Posterior cingulate gyrus (tissue), 11 donors: ENCODE measurements around the gene C11orf91.
A peak's percentile ranks its signal among the peaks of the same experiment; 100 is the strongest.

Source experiments
- DNase-seq, 10 donors: peaks; one replicate each; pipeline versions ENCODE4 v3.0.0 to v3.0.0-alpha.2; 2020 to 2021; ENCODE audit warnings: mixed read lengths in 3 of 10
- intact Hi-C: fragments of 100-400 bp; cut with DNase I; formaldehyde crosslinking; loops from one replicate; pipeline ENCODE4 v1.15.1; 2023

Gene C11orf91

DNA sequence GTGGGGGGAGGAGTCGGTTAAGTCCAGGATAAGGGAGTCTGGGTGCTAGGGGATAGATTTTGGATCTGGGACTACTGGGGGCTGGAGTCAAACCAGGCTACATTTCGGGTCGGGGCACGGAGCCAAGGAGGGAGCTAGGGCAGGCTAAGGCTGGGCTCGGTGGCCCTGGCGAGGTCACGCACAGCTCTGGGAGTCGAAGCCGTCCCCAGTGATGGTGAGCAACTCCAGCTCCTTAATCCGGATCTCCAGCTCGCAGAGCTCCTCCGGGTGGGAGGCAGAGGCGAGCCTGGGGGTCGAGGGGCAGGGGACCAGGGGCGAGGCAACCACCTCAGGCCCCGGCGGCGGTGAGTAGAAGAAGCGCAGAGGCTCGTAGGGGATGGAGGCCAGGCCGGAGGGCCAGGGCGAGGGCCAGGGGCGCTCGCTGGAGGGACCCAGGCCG, 544 bp downstream of the C11orf91 start:
- intact Hi-C loops = loop anchor here (2.0 to 5.0 kb wide), 2 partner anchors 37 to 75 kb away; partner anchors contain the start of genes CD59 and FBXO3
- peak in 1 of 10 donors; percentile 74 for DNase-seq

DNA sequence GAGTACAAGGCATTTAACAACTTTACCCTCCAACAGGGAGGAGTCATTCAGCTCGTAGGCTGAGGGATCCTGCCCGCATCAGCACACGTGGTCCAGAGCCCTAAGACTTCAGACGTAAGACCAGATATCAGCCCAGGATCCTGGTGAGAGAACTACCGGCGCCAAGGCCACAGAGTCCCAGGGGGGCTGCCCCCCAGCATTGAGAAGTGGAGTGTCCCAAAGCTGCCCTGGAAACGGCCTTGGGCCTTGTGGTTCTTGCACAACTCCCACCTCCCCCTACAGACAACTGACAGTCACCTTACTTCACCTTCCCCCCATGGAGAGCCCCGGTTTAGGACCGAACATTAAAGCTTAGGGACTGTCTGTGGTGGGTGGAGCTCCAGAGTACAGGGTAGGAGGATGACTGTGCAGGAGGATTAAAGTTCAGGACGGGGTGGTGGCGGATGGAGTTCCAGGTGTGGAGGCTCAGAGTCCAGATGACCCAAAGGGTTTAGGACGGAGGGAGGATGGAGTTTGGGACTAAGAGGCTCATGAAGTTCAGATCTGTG, 1.0 kb downstream of the C11orf91 start:
- intact Hi-C loops = loop anchor here (2.0 to 5.0 kb wide), 2 partner anchors 38 to 75 kb away; partner anchors contain the start of genes CD59 and FBXO3

DNA sequence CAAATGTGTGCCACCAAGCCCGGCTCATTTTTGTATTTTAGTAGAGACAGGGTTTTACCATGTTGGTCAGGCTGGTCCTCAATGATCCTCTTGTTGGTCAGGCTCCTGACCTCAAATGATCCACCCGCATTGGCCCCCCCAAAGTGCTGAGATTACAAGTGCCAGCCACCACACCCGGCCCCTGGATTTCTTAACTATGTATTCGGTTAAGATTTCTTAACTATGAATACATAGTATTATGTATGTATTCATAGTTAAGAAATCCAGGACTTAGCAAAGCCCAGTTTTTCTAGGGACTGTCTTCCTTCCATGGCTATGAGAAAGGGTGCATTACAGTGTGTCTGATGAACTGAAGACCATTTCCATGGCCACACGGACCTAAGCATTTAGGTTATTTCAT, 1.7 kb downstream of the C11orf91 start:
- intact Hi-C loops = no loop called here
- no peak for DNase-seq

More for the DNA sequence above, 1.0 kb downstream of the C11orf91 start:
- DNase-seq = no peak

DNA sequence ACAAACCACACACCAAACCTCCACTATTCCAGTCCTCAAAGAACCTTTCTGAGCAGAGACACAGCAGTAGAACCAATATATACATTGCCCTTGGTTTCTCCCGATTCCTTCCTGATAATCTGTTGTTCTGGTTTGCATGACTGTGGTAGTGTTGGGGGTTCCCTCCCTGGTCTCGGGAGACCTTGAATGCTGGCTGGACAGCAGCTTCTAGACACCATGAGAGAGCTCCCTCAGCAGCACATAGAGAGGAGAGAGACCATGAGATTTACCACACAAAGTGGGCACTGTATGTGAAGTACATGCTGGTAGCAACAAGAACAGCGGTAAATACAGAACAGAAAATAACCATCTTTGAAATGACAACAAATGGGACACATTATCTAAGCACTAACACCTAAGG, 2.6 kb downstream of the C11orf91 start:
- intact Hi-C loops = no loop called here
- no peak for DNase-seq

DNA sequence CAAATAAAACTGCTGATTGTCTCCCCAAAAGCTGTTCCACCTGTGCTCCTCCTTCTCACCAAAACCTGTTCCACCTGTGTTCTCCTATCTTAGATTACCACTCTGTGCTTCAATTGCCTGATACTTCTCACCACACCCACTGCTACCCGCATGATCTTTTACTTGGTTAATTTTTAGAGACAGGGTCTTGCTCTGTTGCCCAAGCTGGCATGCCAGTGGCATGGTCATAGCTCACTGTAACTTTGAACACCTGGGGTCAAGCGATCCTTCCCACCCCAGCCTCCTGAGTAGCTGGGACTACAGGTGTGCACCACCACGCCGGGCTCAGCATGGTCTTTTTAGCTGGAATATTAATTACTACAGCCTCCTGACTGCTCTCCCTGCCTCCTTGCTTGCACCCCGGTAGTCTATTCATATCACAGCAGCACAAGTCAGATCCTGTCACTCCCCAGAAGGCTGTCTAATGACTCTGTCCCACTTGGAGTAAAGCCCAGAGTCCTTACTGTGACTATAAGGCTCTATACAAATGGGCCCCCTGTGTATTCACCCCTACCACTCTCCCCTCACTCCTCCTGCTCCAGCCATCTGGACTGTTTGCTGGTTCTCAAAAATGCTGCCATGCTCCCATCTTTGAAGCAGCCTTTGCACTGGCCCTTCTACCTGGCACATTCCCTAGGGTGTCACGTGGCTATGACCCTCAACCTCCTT, 3.5 kb downstream of the C11orf91 start:
- intact Hi-C loops = no loop called here
- DNase-seq = no peak

DNA sequence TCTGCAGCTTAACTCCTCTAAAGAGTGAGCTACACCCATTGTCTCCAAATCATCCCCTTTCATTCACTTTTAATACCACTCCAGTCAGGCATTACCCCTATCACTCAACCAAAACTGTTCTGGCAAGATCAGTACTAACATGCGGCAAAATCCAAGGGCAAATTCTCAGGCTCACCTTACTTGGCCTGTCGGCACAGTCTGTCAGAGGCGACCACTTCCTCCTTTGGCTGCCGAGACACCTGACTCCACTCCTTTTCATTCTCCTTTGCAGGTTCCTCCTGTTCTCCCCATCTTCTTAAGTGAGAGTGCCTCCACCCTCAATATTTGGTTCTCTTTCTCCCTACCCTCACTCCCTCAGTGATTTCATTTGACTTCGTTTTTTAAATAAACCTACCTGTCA, 4.2 kb downstream of the C11orf91 start:
- no peak for DNase-seq
- intact Hi-C loops = no loop called here

DNA sequence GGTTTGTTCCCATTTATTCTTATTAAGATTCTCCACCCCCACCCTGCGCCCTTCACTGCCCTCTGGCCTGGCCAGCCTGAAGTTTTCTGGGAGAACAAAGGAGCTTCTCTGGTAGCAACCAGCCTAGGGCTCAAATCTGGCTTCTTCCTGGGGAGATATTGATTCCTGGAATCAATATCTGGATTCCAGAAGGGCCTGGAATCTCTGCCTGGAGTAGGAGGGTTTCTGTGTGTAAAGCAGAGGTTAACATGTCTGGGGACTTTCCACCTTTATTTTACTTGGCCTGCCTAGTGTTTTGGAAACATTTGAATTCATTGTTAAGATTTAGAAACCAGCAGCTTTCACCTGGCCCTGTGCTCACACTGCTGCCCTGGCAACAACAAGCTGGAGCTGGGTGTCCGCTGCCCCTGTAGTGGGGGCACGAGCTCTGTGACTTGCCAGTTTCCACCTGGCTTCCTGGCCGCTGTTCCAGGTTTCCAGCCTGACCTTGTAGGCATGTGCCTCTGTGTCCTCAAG, 5.5 kb downstream of the C11orf91 start:
- intact Hi-C loops = no loop called here
- no peak for DNase-seq

DNA sequence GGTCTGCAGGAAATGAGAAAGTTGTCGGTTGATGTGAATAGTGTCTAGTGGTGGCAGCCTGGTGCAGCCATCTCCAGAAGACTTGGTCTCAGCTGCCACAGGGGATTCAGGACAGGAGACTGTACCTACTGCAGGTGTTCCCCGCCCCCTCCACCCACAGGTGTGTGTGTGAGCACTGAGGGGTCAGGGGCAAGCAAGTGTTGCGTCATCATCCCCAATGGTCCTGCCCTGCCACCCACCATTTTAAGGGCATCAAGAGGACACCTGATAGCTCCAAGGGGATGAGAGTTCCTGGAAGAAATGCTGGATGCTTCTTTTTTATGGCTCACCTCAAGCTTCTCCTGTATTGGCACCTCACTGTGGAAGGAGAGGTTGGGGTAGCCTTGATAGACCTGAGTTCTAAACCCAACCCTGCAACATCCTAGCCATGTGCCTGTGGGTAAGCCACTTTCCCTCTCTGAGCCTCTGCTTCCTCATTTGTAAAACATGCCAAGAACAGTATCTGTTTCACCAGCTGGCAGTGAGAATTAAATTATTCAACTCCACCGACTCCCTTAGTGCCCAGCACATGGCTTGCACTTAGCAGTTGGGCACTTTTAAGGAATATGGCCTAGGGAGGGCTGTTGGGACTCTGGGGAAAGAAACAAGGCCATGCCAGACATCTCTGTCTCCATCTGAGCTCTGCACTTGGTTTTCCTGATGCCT, 6.1 kb downstream of the C11orf91 start:
- intact Hi-C loops = loop anchor here (5.0 kb wide), 1 partner anchor 532 kb away; the partner anchor contains the start of gene CSTF3
- DNase-seq = no peak

DNA sequence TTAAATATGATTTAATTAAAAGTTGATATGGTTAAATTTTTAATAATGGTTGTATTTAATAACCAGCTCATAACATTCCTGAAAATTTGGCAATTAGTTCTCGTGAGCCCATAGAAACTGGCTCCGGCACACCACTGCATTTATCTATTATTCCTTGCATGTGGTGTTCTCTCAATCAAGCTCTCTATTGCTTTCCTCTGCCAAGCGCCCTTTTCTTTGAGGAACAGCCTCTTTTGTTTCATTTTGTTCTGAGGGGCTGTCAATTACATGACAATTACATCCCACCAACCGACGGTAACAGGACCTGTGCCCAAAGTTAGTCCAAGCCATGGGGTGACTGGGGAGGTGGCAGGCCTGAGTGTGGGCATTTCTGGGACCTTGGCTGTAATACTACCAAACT, 8.1 kb downstream of the C11orf91 start:
- no peak for DNase-seq
- intact Hi-C loops = loop anchor here (5.0 kb wide), 1 partner anchor 530 kb away; the partner anchor contains the start of gene CSTF3

DNA sequence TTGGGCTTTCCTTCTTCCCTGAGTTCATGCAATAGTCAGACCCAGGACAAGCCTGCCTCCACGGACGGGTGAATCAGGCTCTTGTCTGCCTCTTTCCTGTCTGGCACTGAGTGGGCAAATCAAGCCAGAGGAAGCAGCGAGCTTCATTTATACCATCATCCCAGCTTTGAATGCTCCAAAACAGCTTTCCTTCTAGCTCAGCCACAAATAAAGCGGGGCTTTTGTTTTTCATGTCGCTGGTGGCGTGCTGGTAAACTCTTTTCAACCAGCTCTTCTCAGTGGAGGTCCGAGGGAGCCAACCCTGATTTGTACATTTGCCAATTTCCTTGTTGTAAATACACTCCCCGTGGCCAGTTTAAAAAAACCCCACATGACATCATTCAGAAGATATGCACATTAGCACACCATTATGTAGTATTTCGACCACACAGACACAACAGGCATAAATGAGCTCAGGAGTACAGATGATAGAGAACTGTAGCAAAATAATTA, 8.6 kb downstream of the C11orf91 start:
- intact Hi-C loops = loop anchor here (5.0 kb wide), 1 partner anchor 530 kb away; the partner anchor contains the start of gene CSTF3

DNA sequence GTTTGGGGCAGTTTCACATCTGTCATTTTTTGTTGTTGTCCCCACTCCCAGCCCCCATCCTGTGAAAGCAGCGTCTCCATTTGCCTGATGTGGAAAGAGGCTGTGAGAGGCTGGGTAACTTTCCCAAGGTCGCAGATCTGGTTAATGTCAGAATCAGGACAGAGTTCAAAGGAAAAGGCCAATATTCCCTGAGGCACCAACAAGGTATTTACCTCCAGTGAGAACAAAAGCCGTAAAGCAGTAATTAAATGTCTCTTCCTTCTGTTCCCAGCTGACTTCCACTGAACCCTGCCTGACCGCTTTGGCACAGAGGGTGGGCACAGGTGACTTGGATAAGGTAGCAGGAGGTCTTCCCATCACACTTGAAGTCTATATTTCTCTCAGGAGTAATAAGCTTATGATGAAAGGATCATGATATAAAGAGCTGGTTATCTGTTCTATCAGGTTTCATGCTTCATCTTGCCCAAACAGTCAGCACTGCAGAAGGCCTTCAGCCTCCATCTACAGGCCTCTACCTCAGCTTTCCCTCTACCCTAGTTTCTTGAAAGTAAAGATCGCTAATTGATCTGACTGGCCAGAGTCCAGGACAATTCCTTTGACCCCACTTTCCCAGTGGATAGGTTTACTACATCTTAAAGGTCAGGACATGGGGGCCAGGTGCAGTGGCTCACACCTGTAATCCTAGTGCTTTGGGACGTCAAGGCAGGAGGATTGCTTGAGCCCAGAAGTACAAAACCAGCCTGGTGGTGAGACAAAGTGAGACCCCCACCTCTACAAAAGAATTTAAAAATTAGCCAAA, 9.4 kb downstream of the C11orf91 start:
- intact Hi-C loops = loop anchor here (5.0 kb wide), 1 partner anchor 529 kb away; the partner anchor contains the start of gene CSTF3

More for the DNA sequence above, 8.6 kb downstream of the C11orf91 start:
- DNase-seq = peak; percentile 37 to 94 (median 63)

DNA sequence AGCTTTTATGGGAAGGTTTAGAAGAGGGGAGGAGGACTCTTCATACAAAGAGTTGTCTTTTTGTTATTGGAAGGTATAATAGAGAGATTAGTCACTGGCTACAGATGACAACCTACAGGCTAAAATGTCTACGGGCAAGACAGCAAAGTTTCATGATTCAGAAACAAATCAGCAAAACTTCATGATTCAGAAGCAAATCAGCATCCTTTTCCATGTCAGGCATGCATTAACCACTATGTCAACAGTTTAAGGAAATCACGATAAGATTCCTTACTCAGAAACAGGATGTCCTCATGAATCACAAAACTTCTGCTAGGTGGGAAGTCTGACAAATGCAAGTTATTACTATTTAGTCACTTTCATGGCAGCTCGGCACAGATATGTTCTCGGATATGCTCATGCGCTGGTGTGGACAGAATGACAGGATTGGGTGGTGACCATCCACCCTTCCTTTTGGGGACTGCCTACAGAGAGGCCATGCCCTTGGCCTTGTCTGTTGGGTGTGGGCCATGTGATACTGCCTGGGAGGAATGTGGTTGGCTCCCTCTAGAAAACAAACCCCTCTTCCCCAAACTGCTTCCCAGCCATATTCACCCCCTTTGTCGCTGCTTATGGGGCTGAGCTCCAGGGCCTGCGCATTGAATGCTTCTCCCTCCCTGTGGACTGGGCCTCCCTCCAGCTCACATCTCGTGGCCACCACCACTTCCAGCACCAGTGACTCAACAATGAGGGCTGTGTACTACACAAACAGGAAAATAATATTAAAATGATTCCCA, 10.1 kb downstream of the C11orf91 start:
- DNase-seq = peak; percentile 40 to 93 (median 57)
- intact Hi-C loops = loop anchor here (5.0 kb wide), 1 partner anchor 528 kb away; the partner anchor contains the start of gene CSTF3

More for the DNA sequence above, 9.4 kb downstream of the C11orf91 start:
- no peak for DNase-seq

DNA sequence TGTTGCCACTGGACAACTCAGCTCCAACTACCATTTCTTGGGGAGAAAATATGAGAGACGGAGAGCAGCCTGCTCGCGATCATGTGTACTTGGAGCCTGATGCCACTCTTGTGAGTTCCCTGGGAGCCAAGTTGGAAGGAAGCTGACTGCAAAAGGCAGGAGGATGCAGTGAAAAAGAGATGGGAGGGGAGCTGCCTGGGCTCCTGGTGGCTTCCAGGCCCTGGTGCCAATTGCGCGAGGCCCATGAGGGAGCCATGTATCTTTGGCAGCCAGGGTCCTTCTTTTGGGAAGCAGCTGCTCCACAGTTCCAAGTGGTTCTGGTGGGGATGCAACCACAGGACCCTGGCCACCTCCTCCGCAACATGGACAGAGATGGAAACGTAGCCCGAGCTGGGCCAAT, 11.1 kb downstream of the C11orf91 start:
- no peak for DNase-seq
- intact Hi-C loops = loop anchor here (2.0 to 10.0 kb wide), 2 partner anchors 65 to 147 kb away; no protein-coding TSS in a partner anchor

DNA sequence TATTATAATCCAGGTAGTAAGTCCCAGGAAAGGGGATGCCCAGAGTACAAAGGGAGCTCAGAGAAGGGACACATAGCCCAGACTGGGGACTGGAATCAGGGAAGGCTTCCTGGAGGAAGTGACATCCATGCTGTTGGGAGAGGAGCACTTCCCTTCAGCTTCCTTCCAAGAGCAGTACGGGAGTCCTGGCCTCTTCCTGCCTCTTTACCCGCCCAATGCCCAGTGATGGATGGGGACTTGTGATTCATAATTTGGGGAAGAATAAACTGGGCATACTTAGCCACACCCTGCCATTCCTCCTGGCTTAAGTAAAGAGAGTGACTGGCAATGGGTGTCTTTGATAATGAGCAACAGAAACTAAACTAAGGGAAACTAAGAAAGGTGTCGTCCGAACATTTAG, 11.5 kb downstream of the C11orf91 start:
- DNase-seq = no peak
- intact Hi-C loops = loop anchor here (2.0 to 10.0 kb wide), 2 partner anchors 64 to 146 kb away; no protein-coding TSS in a partner anchor

DNA sequence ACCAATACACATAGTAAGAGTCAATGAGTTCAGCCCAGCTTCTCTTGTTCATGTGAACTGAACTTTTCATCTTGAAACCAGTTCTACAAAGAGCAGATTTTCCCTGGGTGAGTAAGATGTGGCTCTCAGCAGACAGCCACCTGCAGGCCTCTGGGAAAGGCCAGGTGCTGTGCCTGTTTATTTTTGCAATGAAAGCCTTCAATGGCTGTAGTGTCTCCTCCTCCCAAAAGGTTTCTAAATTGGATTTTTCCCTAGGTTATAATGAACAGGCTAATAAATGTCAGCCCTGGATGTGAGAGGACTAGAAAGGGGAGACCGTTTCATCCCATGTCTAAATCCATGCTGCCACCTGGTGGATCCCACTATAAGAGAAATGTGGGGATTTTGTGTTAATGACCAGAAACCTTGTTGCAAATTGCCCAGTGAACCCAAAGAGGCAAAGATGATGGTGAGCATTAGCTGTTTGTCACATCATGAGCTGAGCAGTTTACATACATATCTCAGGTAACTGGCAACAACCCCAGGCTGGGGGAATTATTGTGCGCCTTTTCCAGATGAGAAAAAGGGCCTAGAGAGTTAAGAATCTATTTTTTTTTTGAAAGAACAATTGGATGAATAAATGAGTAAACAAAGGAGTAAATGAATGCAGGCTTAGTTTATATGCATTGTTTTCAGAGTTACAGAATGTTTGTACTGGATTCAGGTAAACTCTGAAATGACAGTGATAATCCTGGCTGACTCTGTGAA, 12.7 kb downstream of the C11orf91 start:
- peak in 4 of 10 donors; percentile 61 to 71 (median 66) for DNase-seq
- intact Hi-C loops = loop anchor here (1.0 to 10.0 kb wide), 3 partner anchors 63 to 326 kb away; no protein-coding TSS in a partner anchor

DNA sequence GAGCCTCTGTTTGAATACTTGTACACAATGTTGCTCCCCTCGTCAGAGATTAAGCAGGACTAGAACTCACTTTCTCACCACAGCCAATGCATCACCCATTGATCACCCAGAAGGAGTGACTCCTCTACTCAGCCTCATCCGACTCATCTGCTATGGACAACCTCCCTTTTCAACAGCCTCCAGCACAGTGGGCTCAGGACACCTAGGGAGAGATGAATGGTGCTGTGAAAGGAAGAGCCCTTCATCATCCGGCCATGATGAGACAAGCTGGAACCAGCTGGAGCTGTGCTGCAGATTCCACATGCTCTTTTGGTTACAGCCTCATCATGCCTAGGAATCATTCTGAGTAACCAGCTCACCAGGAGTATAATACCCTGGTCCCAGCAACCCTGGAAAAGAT, 15.5 kb downstream of the C11orf91 start:
- intact Hi-C loops = loop anchor here (10.0 kb wide), 1 partner anchor 60 kb away; no protein-coding TSS in a partner anchor
- DNase-seq = no peak

DNA sequence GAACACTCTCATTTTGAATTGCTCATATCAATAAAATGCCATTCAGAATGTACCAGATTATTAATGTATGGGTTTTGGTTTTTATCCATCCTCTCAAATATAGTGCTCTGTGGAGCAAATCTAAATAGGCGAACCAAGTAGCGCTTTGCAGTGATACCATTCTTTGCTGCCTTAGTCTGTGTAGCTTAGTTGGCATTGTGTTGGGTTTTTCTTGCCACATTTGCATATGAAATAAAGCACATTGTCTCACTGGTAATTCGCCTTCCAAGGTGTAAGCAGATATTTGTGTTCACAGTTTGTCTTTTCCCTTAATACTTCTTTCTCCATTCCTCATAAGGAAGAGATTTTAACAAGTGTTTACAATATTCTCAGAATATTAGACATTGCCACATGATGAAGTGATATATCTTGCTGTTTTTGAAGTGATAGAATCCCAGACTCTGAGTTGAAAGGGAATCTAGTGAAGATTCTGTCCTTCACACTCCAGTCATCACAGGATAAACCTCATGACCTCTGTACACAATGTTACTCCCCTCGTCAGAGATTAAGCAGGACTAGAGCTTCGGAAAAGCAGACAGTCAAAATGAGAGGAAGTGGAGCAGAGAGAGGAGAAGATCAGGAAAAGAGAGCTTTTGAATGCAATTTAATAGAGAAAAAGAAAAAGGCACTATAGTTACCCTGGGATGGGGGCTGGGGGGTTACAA, 16.5 kb downstream of the C11orf91 start:
- no peak for DNase-seq
- intact Hi-C loops = loop anchor here (10.0 kb wide), 1 partner anchor 59 kb away; no protein-coding TSS in a partner anchor
